Astrocyte (in vitro differentiated cells and primary cell): ENCODE measurements around the gene MESP1. TPM values are rescaled to one million over a fixed set of nuclear protein-coding genes. Genes with fewer than 3 reads are reported as not detected.

Source experiments
- DNase-seq: peaks from one replicate; pipeline ENCODE4 v3.0.0-alpha.2; 2010; ENCODE audit warnings: low read depth
- FAIRE-seq: peaks from 2 replicates; lab custom pipeline; 2011; peaks lifted over from hg19 to GRCh38; lab: Jason Lieb, UNC
- H2AFZ ChIP-seq: 2 replicates; pipeline ENCODE4 v1.6.0; 2012; ENCODE audit warnings: low read depth, low read length, inconsistent platforms
- H3K27ac ChIP-seq: 2 replicates; pipeline ENCODE4 v1.5.1; 2011; ENCODE audit warnings: low read depth, low read length, inconsistent platforms
- H3K27me3 ChIP-seq: 2 replicates; pipeline ENCODE4 v1.6.0; 2011; ENCODE audit warnings: low read length, inconsistent platforms; ENCODE audit not compliant: insufficient read depth
- H3K36me3 ChIP-seq: 2 replicates; pipeline ENCODE4 v1.5.1; 2011; ENCODE audit warnings: low read length, inconsistent platforms; ENCODE audit not compliant: insufficient read depth
- H3K4me1 ChIP-seq: 2 replicates; pipeline ENCODE4 v1.5.1; 2011; ENCODE audit warnings: low read length, inconsistent platforms; ENCODE audit not compliant: insufficient read depth
- H3K4me2 ChIP-seq: 2 replicates; pipeline ENCODE4 v1.6.0; 2012; ENCODE audit warnings: low read length, inconsistent platforms
- H3K4me3 ChIP-seq: 2 replicates; pipeline ENCODE4 v1.5.1; 2011; ENCODE audit warnings: low read depth, mild to moderate bottlenecking, low read length, inconsistent platforms; ENCODE audit not compliant: insufficient read depth
- H3K79me2 ChIP-seq: 2 replicates; pipeline ENCODE4 v1.6.0; 2012; ENCODE audit warnings: mild to moderate bottlenecking, low read length, inconsistent platforms; ENCODE audit not compliant: insufficient read depth
- H3K9ac ChIP-seq: 2 replicates; pipeline ENCODE4 v1.6.0; 2012; ENCODE audit warnings: mild to moderate bottlenecking, low read length, inconsistent platforms
- H3K9me3 ChIP-seq: 2 replicates; pipeline ENCODE4 v1.5.1; 2012; ENCODE audit warnings: low read depth, mild to moderate bottlenecking, low read length, inconsistent platforms; ENCODE audit not compliant: insufficient read depth
- H4K20me1 ChIP-seq: 2 replicates; pipeline ENCODE4 v1.6.0; 2012; ENCODE audit warnings: low read length, inconsistent platforms; ENCODE audit not compliant: insufficient read depth
- H3K27ac Mint-ChIP-seq: one replicate; pipeline ENCODE4 v1.8.0; 2021; ENCODE audit warnings: mild to moderate bottlenecking, mixed read lengths; ENCODE audit not compliant: unreplicated experiment
- H3K27me3 Mint-ChIP-seq: one replicate; pipeline ENCODE4 v1.8.0; 2021; ENCODE audit warnings: low read depth, mixed read lengths; ENCODE audit not compliant: unreplicated experiment
- H3K36me3 Mint-ChIP-seq: one replicate; pipeline ENCODE4 v1.8.0; 2021; ENCODE audit warnings: low read depth, mixed read lengths; ENCODE audit not compliant: unreplicated experiment
- H3K4me1 Mint-ChIP-seq: one replicate; pipeline ENCODE4 v1.8.0; 2021; ENCODE audit warnings: low read depth, mixed read lengths; ENCODE audit not compliant: unreplicated experiment
- H3K4me3 Mint-ChIP-seq: one replicate; pipeline ENCODE4 v1.8.0; 2021; ENCODE audit warnings: mild to moderate bottlenecking, moderate library complexity, mixed read lengths; ENCODE audit not compliant: unreplicated experiment
- H3K9me3 Mint-ChIP-seq: one replicate; pipeline ENCODE4 v1.8.0; 2021; ENCODE audit warnings: mild to moderate bottlenecking, mixed read lengths; ENCODE audit not compliant: unreplicated experiment
- CTCF ChIP-seq: IDR thresholded peaks from 2 replicates; pipeline ENCODE4 v1.5.1; 2011; ENCODE audit warnings: low read depth, mild to moderate bottlenecking, inconsistent platforms, low read length, moderate library complexity; ENCODE audit not compliant: insufficient read depth
- EZH2 ChIP-seq: IDR thresholded peaks from 2 replicates; pipeline ENCODE4 v1.6.1; 2012; ENCODE audit warnings: mild to moderate bottlenecking, low read length, inconsistent platforms; ENCODE audit not compliant: insufficient read depth
- total RNA-seq: library from RNA; stranded (reverse); gene quantifications from 2 replicates; pipeline ENCODE4 v1.2.1, GENCODE V29; 2021

Gene MESP1
- total RNA-seq, 1 donor from 2014 or later = not detected

- H3K27me3 Mint-ChIP-seq = peaks cover 46% of the 10 kb centered on the region
- H3K9me3 Mint-ChIP-seq = no peaks in the 10 kb centered on the region
- no peak for TF ChIP-seq EZH2
- TF ChIP-seq CTCF = no peak
- Histone ChIP-seq H4K20me1 (no peaks in the 10 kb centered on the region), H3K4me1 (no peaks in the 10 kb centered on the region), H3K4me2 (no peak overlapping the region), H3K9ac (no peak overlapping the region), H3K79me2 (no peaks in the 10 kb centered on the region), H3K36me3 (no peaks in the 10 kb centered on the region), H3K9me3 (no peaks in the 10 kb centered on the region), H3K4me3 (no peak overlapping the region), H3K27me3 (peaks cover 37% of the 10 kb centered on the region), H2AFZ (no peak overlapping the region), H3K27ac (no peak overlapping the region)
- no peaks in the 10 kb centered on the region for H3K4me1 Mint-ChIP-seq
- no peak for DNase-seq
- H3K4me3 Mint-ChIP-seq = no peak overlapping the region
- H3K27ac Mint-ChIP-seq = no peak overlapping the region
- H3K36me3 Mint-ChIP-seq = no peaks in the 10 kb centered on the region
- FAIRE-seq = no peak
Measured at GRCh38 chr15:89745131-89745530, 5.9 kb downstream of the MESP1 start.

- no peaks in the 10 kb centered on the region for H3K79me2 ChIP-seq
- TF ChIP-seq CTCF (no peak), EZH2 (no peak)
- Mint-ChIP-seq H3K27me3 (peaks cover 39% of the 10 kb centered on the region), H3K27ac (no peak overlapping the region), H3K36me3 (no peaks in the 10 kb centered on the region), H3K4me1 (no peaks in the 10 kb centered on the region), H3K9me3 (no peaks in the 10 kb centered on the region), H3K4me3 (no peak overlapping the region)
- peaks cover 23% of the 10 kb centered on the region for H3K27me3 ChIP-seq
- no peak overlapping the region for H2AFZ ChIP-seq
- no peak overlapping the region for H3K4me3 ChIP-seq
- no peaks in the 10 kb centered on the region for H3K9me3 ChIP-seq
- H3K9ac ChIP-seq = no peak overlapping the region
- H3K4me1 ChIP-seq = no peaks in the 10 kb centered on the region
- H4K20me1 ChIP-seq = no peaks in the 10 kb centered on the region
- no peak for DNase-seq
- no peak overlapping the region for H3K4me2 ChIP-seq
- no peak overlapping the region for H3K27ac ChIP-seq
- no peaks in the 10 kb centered on the region for H3K36me3 ChIP-seq
- FAIRE-seq = no peak
Measured at GRCh38 chr15:89743594-89743993, 7.5 kb downstream of the MESP1 start.

- DNase-seq (no peak), FAIRE-seq (no peak)
- H3K79me2 ChIP-seq = no peaks in the 10 kb centered on the region
- no peaks in the 10 kb centered on the region for H3K36me3 Mint-ChIP-seq
- no peak overlapping the region for H3K27ac Mint-ChIP-seq
- H3K4me2 ChIP-seq = no peak overlapping the region
- H3K9me3 ChIP-seq = no peaks in the 10 kb centered on the region
- H3K4me3 ChIP-seq = no peak overlapping the region
- H3K4me1 ChIP-seq = no peaks in the 10 kb centered on the region
- peaks cover 35% of the 10 kb centered on the region for H3K27me3 Mint-ChIP-seq
- H3K27me3 ChIP-seq = peaks cover 18% of the 10 kb centered on the region
- no peak overlapping the region for H3K9ac ChIP-seq
- H2AFZ ChIP-seq = no peak overlapping the region
- H3K4me3 Mint-ChIP-seq = no peak overlapping the region
- TF ChIP-seq CTCF = no peak
- no peak overlapping the region for H3K27ac ChIP-seq
- H4K20me1 ChIP-seq = no peaks in the 10 kb centered on the region
- no peaks in the 10 kb centered on the region for H3K4me1 Mint-ChIP-seq
- H3K9me3 Mint-ChIP-seq = no peaks in the 10 kb centered on the region
- H3K36me3 ChIP-seq = no peaks in the 10 kb centered on the region
Measured at GRCh38 chr15:89743011-89743410, 8.0 kb downstream of the MESP1 start.
